ENCODE measurements around the gene PTPRM.
A peak's percentile ranks its signal among the peaks of the same experiment; 100 is the strongest.

PTPRM gene

DNA sequence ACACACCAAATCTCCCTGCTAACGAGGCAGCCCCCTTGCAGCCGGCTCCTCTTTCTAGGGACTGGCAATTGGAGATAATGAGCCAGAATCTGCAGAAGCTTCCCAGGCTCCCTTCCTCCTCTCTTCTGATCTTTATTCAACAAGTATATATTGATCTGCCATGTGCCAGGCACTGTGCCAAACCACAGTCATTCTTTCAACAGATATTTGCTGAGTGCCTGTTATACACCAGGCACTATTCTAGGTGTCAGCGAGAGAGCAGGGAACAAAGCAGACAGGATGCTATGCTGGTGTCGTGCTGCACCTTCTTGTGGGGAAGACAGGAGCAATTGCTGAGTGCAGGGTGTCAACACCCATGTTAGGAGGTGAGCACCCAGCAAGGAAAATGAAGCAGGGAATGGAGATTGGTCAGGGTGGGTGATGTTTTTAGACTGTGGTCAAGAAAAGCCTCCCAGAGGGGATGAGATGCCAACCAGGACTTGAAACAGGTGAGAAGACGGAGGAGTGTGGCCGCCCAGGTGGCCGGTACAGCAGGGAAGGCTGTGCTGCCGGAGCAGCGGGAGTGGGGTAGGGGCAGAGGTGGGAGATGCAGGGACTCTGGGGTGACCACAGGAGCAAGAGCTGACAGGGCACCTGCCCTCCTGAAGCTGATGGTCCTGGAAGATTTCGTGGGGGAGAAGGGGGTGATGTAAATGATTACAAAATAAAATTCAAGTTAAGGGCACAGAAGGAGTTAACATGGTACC is 734.5 kb downstream of the PTPRM start:
- no peak overlapping the region for H3K4me3 ChIP-seq (replicated peaks in 1 of 2; ENCODE audit: low read depth in 2 of 2, low read length in 2 of 2)
- TF ChIP-seq, protein P1, sequence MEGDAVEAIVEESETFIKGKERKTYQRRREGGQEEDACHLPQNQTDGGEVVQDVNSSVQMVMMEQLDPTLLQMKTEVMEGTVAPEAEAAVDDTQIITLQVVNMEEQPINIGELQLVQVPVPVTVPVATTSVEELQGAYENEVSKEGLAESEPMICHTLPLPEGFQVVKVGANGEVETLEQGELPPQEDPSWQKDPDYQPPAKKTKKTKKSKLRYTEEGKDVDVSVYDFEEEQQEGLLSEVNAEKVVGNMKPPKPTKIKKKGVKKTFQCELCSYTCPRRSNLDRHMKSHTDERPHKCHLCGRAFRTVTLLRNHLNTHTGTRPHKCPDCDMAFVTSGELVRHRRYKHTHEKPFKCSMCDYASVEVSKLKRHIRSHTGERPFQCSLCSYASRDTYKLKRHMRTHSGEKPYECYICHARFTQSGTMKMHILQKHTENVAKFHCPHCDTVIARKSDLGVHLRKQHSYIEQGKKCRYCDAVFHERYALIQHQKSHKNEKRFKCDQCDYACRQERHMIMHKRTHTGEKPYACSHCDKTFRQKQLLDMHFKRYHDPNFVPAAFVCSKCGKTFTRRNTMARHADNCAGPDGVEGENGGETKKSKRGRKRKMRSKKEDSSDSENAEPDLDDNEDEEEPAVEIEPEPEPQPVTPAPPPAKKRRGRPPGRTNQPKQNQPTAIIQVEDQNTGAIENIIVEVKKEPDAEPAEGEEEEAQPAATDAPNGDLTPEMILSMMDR (IDR thresholded peaks at IDR 0.05; ENCODE audit: low read depth, low read length), result no peak
- peak in 1 of 2 donors; percentile 27 for DNase-seq (ENCODE audit: low read depth in 2 of 2)

DNA sequence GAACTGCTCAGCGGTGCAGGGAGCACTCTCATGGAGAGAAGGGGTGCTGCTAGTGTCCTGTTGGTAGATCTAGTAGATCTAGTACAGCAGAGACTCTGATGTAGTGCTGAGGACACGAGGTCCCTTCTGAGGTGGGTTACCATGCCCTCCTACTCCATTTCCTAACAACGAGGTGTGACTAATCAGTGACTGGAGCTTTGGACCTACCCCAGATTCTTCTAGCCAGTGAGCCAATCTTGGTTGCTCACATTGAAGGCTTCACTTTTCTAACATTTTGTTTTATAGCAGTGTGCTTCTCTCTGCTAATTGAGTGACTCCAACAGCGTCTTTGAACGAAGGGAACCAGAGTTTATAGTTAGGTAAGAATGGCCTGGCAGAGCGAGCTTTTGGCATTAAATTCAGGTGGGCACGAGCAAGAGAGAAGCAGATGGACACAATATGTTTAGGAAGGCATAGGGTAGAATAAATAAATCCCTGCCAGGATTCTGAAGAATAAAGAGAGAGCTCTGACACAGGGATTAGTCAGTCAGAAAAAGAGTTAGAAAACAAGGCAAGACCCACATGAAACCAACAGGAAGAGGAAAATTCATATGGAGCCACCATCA is 736.1 kb downstream of the PTPRM start:
- peak in 1 of 2 donors; percentile 35 for DNase-seq (ENCODE audit: low read depth in 2 of 2)
- TF ChIP-seq, protein P1 (IDR thresholded peaks at IDR 0.05; ENCODE audit: low read depth, low read length), result no peak
- no peak overlapping the region for H3K4me3 ChIP-seq (replicated peaks in 1 of 2; ENCODE audit: low read depth in 2 of 2, low read length in 2 of 2)

DNA sequence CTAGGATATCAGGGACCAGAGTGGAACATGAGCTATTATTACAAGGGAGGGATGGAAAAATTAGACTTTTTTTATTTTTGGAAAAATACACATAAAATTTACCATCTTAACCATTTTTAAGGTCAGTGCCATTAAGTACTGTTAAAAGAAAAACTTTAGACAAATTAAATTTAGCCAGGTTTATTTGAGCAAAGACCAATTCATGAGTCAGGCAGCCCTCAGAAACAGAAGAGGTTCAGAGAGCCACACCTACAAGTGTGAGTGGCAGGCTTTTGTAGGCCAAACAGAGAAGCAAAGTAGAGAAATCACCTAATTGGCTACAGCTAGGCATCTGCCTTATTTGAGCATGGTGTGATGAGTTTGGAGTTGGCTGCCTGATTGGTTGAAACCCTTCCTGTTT is 740.8 kb downstream of the PTPRM start:
- TF ChIP-seq, protein P1 (IDR thresholded peaks at IDR 0.05; ENCODE audit: low read depth, low read length), result no peak
- DNase-seq (ENCODE audit: low read depth in 2 of 2), result no peak
- no peak overlapping the region for H3K4me3 ChIP-seq (replicated peaks in 1 of 2; ENCODE audit: low read depth in 2 of 2, low read length in 2 of 2)

DNA sequence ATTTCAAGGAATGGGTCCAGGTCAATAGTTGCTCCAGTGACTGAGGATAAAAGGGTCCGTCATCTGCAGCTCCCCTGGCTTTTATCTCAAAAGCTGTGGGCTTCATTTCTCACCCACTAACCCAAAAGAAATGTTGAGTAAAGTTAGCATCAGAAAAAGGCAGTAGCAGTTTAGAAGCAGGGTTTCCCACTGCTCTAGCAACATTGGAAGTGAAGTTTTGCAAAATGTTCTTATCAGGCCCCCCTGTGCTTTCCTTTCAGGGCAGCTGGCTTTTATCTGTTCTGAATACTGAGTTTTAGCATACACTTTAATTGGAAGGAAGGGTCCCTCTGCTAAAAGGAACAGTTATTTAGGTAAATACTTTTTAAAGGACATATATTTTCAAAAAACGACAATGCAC is 745.9 kb downstream of the PTPRM start:
- DNase-seq (ENCODE audit: low read depth in 2 of 2), result no peak
- TF ChIP-seq, protein P1 (IDR thresholded peaks at IDR 0.05; ENCODE audit: low read depth, low read length), result no peak

DNA sequence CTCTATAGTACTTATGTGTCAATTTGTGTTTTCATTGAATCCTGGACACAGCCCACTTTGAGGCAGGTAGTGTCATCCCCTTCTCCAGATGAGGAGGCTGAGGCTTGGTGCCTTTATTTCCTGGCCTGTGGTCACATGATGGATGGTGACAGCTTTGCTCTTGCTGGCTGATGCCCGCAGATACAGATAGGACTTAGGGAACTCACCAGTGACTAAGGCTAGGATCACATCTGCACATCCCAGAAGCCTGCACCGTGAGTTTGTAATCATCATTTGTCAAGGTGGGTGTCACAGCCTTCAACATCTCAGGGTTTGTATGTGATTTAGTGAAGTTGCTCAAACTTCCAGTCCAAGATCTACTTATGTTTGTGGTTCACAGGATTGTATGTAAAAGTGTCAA is 747.0 kb downstream of the PTPRM start:
- H3K4me3 ChIP-seq (replicated peaks in 1 of 2; ENCODE audit: low read depth in 2 of 2, low read length in 2 of 2), result no peak overlapping the region
- DNase-seq (ENCODE audit: low read depth in 2 of 2), result no peak
- TF ChIP-seq, protein P1 (IDR thresholded peaks at IDR 0.05; ENCODE audit: low read depth, low read length), result no peak

More for the DNA sequence above, 745.9 kb downstream of the PTPRM start:
- H3K4me3 ChIP-seq (replicated peaks in 1 of 2; ENCODE audit: low read depth in 2 of 2, low read length in 2 of 2), result no peak overlapping the region

DNA sequence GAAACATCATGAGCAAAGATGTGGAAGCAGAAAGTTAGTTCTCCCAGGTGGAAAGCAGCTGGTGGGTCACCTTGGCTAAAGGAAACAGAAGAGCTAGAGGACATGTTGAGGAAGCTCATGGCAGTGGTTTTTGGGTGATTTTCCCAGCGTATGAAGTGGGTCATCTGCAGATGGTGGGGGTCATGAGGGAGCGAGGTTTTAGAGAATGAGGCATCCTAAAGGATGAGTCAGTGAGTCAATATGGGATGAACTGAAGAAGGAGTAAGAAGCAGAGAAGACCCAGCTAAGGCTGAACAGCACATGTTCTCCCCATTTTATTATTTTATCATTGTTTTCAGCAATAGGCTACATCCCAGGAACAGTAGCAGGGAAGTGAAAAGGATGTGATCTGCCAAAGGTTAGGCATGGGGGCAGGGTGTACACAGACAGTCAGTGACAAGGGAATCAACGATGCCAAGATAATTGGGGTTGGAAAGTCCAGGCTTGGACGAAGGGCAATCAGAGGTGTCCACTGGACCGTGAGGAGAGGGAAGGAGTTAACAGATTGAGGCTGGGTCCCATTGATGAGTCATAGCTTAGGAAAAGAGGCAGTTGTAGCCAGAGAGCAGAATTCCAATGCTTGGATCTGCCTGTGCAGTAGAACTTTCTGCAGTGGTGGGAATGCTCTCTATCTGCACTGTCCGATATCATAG is 752.8 kb downstream of the PTPRM start:
- peak in 1 of 2 donors; percentile 47 for DNase-seq (ENCODE audit: low read depth in 2 of 2)
- TF ChIP-seq, protein P1 (IDR thresholded peaks at IDR 0.05; ENCODE audit: low read depth, low read length), result no peak

More for the DNA sequence above, 752.8 kb downstream of the PTPRM start:
- H3K4me3 ChIP-seq (replicated peaks in 1 of 2; ENCODE audit: low read depth in 2 of 2, low read length in 2 of 2), result no peak overlapping the region
